Dedifferentiated amniotic fluid mesenchymal stem cell (primary cell): ENCODE results near the gene COLGALT1.

Experiments
- DNase-seq: peaks from one replicate; pipeline ENCODE4 v3.0.0-alpha.2; 2016; ENCODE audit errors: extremely low spot score

COLGALT1 gene

DNA sequence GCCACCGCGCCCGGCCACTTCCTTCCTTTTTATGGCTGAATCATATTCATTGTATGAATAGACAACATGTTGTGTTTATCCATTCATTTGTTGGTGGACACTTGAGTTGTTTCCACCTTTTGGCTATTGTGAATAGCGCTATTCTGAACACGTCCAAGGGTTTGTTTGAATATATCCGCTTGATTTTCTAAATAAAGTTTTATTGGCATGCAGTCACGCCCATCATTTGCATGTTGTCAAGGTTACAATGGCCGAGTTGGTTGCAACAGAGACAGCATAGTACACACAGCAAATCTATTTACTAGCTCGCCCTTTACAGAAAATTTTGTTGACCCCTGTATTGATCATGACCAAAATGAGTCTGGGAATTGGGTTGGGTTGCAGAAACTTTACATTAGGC is 43.5 kb downstream of the COLGALT1 start:
- DNase-seq, result no peak

DNA sequence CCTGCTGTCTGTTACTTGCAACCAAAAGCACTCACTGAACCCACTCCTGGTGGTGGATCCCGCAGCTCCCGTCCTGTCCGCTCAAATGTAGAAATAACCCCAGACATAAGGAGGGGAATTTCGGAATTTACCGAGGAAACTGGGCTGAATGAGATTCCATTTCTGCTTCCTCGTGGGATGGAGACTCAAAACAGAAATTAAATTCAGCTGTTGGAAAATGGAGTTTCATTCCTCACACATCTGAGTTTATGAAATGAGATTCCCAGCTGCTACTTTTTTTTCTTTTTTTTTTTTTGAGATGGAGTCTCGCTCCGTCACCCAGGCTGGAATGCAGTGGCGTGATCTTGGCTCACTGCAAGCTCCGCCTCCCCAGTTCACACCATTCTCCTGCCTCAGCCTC is 44.3 kb downstream of the COLGALT1 start:
- DNase-seq, result no peak

DNA sequence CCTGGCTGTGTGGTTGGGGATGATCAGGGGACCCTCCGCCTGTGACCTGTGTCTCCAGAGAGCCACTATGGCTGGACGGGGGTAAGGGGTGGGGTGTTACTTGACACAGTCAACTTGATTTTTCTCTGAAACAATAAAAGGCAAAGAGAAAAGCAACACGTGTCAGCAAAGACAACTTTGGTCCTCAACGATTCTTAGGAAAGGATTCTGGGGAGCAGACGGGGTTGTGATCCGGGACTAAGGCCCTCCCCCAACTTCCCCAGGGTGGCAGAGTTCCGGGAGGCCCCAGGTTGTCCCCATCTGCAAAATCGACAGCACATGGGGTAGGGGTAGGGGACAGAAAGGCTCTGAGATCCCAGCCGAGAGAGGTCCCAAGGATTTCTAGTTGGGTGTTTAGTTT is 46.2 kb downstream of the COLGALT1 start:
- DNase-seq, result no peak

DNA sequence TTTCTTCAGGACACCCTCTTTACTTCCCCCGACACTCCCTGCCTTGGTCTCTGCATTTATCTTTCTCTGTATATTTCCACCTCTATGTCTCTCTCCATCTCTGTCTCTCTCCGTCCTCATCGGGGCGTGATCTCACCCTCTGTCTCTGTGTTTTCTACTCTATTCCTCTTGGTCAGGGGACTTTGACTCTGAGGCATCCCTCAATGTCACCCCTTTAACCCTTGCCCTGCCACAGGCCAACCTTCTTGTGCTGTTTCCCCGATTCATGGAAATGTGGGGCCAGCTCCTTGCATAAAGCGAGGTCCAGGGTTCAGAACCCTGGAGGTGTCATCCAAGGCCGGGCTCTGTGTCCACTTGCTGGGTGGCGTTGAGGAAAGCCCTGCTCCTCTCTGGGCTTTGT is 46.8 kb downstream of the COLGALT1 start:
- no peak for DNase-seq

DNA sequence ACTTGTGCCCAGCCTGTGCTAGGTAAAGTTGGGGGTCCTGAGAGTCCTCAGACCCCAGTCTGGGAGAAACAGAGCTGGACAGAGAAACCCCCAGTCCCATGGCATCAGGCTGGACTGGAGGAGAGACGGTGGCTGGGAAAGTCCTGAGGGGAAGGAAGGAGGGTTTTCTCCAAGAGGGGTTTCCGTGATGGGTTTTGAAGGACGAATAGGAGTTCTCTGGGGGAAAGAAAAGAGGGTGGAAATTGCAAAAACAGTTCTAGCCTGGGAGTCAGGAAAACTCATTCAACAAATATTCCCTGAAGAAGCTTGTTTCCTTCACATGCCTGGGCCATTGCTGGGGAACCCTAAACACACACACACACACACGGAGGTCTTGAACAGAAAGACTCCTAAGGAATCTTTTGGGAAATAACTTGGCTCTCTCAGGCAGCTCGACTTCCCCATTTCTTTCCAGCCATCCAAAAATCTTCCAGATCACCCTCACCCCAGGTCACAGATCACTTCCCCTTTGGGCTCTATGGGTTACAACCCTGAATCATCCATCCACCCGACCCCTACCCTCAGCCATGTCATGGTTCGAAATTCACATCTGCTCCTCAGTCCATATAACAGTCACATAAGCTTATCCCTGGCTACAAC is 47.5 kb downstream of the COLGALT1 start:
- DNase-seq, result no peak

DNA sequence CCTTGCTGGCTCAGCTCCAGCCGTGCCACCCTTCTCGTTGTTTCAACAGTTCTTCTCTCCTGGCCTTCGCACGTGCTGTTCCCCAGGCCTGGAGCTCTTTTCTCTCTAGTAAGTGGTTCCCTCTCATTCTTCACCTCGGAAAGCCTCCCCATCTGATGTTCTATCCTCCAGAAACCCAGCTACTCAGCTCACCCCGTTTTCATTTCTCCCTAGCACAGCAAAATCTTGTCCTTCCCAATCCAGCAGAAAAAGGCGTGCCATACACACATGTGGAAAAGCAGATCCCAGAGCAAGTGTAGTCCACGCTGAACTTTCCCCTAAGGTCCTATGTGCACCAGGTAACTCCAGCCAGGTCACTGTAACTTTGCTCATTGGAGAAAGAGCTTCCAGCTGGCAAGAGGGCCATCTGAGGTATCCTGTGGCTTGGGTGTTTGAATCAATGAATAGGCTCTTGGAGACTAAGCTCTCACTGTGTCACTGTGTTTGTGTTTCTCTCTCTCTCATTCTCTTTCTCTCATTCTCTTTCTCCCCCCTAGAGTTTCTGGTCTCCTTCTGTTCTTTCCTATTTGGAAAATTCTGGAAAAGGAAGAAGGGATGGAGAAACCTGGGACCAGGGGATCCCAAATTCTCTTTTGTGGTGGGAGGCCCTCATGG is 49.0 kb downstream of the COLGALT1 start:
- DNase-seq, result no peak

DNA sequence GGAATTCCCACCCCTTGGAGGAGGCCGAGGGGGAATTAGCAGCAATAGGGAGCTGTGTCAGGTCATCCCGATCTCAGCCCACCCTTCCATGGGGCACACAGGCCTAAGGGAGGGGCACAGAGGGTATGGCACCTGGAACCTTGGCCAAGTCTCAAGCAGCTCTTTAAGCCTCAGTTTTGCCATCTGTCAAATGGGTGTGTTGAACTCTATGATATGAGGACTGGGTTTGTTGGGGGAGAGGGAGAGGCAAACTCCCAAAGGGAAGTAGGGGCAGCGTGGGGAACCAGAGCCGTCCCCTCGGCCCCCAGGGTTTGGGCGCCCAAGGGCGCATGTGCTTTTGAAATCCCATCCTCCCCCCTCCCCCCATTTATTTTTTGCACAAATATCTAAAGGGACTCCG is 49.7 kb downstream of the COLGALT1 start:
- DNase-seq, result no peak

DNA sequence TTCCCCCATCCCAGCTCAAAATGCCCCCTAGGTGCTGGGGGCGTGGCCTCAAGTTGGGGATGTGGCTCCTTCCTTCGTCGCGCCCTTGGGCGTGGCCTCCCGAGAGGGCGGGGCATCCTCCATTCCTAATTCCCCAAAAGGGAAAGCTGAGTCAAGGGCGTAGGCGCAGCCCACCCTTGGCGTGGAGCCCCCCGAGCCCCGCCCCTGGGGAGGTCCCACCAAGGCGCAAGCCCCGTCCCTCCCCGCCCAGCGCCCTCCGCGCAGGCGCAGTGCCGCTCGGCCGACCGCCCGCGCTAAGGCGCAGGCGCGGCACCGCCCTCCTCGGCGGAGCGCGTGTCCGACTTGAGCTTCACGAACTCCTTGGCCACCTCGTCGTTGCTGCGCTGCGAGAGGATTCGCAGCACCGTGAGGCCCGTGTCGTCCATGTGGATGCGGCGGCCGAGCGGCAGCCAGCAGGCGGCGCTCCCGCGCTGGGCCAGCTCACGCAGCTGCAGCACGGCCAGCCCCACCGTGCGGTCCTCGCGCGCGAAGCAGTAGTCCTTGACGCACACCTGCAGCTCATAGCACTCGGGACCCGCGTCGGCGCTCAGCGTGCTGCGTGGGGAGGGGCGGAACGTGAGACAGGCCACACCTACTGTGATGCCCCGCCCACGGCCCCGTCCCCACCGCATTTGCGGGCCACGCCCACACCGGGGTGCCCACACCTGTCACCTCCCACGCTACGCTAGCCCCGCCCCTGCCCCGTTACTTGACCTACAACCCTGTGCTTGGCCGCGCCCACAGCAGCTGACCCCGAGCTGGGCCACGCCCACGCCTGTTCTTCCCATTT is 50.5 kb downstream of the COLGALT1 start:
- DNase-seq, result no peak

DNA sequence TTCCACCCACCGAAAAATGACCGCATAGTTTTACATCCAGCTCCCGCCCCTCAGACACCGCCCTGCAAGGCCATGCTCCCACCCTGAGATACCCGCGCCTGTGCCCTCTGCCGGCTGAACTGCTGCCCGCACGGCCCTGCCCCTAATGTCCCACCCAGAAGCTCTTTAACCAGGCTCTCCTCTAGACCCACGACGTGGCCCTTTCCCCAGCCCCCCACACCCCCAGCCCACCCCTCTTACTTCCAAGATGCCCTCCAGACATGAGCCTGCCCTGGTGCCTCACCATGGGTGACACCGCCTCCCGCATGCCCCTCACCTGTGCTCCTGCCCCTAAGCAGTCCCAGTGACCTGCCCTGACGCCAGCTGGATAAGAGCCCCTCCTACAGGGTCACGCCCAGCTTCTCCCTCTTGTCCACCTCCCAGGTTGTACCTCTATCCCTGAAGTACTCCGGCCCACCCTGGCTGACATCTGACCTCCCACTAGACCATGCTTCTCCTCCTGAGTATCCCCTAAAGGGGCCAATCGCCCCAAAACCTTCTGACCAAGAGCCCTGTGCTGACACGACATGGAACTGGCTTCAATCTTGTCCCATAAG is 51.2 kb downstream of the COLGALT1 start:
- no peak for DNase-seq

DNA sequence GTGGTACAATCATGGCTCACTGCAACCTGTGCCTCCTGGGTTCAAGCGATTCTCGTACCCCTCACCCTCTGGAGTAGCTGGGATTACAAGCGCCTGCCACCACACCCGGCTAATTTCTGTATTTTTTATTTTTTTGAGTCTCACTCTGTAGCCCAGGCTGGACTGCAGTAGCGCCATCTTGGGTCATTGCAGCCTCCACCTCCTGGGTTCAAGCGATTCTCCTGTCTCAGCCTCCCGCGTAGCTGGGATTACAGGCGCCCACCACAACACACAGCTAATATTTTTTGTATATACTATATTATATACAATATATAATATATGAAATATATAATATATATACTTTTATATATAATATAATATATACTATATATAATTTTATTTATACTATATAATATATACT is 52.5 kb downstream of the COLGALT1 start:
- DNase-seq, result no peak

DNA sequence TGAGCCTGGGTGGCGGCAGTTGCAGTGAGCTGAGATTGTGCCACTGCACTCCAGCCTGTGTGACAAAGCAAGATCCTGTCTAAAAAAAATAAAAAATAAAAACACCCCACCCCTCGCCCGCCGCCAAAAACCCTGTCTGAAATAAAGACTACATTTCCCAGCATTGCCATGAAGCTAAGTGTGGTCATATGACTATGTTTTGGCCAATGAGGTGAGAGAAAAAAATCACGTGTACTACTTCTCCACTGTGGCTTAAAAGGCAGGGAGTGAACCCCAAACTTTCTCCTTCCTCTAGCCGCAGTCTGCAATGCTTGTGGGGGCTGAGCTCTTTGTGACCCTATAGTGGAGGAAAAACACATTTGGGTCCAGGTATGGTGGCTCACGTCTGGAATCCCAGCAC is 54.9 kb downstream of the COLGALT1 start:
- DNase-seq, result no peak

DNA sequence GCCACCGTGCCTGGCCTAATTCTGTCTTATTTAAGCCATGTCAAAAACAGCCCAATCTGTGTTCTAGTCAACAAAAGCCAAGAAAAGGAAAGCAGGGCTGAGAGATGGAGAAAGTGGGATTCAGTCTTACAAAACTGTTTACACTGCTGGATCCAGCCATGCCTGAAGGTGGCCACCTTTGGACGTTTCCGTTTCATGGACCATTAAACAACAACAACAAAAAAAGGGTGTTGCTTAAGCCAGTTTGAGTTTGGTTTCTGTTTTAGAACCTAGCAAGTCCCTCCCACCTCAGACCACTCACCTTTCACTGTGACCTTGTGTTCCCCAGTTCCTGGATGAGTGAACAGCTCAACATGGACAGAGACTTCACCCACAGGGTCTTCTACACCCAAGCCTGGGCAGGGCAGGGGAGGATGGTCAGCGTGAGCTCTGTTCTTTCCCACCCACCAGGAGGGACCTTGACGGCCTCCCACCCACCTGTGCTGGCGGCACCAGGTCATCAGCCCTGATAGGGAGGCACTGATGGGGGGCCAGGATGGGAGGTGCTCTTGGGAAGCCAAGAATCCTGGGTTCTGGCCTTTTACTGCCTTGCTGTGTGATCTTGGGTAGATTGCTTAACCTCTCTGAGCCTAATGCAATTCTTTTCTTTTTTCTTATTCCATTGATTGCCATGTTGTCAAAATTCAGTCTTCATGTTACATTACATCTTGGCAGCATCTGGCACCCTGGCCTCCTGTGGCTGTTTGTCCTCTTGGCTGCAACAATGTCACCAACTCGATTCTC is 56.2 kb downstream of the COLGALT1 start:
- no peak for DNase-seq

DNA sequence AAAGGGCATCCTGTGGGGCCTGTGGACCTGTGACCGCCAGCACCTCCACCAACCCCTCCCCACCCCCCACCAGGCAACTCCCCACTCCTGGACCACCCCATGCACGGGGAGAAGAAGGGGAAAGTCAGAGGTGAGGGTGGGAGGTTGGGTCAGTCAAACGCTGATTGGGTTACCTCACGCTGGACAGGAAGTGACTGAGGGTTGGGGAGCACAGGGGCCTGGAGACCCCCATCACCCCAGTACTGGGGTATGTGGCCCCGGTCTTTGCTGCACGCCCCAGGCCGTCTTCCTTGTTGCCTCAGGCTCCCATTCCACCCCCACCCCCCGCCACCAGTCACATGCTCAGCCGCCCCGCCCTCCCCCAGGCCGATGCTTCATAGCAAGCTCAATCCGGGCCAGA is 59.0 kb downstream of the COLGALT1 start:
- DNase-seq, result no peak

DNA sequence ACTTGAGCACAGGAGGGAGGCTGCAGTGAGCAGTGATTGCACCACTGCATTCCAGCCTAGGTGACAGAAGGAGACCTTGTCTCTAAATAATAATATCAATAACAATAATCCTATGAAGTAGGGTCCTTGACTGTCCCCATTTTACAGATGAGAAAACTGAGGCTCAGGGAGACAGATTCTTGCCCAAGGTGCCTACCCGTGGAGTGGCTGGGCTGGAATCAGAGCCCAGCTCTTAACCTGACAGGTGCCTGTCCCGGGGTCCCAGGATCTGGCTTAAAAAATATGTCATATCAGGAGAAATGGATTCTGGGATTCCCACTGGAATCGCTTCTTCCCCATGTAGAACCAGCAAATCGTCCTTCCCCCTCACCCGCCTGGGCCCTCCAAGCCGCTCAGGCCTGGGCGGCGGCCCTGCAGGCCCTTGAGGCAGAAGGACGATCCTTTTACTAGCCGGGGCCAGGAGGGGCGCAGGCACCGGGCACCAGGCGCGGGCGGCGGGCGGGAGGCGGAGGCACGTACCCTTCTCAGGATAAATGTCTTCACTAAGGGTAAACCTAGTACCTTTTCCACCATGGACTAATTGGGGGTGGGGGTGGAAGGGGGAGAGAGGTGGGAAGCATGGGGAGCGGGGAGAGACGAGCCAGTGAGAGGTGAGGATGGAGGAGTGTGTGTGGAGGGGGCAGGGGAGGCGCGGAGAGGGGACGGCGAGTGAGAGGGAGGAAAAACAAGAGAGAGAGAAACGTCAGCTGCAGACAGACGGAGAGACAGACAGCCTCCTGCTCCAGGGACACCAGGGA is 60.6 kb downstream of the COLGALT1 start:
- DNase-seq, result no peak

DNA sequence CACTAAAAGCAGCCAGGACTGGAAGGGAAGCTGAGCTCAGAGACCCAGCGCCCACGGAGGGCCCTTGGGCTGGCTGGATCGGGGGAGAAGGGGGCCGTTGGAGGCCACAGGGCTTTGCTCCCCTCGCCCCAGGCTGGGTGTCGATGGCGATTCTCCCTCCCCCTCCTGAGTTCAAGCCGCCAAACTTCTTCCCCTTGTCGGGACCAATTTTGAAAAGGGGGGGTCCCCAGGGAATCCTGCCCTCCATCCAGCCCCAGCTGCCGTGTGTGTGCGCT is 61.2 kb downstream of the COLGALT1 start:
- no peak for DNase-seq

DNA sequence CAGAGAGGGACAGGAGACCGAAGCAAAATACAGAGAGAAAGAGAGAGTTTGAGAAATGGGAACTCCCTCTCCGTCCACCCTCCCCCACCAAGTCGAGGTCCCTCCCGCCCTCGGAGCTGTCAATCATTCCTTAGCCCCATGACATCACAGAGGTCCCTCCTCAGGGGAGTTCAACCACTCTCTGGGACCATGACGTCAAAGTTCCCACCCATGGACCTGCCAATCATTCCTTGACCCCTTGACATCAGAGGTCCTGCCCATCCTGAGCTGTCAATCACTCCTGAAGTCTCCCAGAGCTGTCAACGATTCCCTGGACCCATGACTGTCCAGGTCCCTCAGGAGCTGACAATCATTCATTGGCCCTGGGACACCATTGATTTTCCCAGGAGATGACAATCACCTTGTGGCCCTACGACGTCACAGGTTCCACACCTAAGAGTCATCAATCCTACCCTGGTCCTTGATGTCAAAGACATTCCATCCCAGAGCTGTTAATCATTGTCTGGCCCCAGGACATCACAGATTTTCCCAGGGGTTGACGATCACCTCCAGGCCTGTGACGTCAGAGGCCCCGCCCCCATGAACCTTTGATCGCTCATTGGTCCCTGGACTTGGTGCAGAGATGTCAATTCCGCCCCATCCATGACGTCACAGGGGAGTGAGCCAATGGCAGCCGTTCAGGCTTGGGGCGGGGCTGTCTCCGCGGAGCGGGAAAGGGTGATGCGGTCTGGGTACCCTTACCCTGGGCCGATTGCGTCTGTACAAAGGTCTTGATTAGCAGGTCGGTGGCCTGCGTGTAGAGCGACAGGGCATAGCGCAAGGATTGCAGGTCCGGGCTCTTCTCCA is 61.7 kb downstream of the COLGALT1 start:
- DNase-seq, result no peak

DNA sequence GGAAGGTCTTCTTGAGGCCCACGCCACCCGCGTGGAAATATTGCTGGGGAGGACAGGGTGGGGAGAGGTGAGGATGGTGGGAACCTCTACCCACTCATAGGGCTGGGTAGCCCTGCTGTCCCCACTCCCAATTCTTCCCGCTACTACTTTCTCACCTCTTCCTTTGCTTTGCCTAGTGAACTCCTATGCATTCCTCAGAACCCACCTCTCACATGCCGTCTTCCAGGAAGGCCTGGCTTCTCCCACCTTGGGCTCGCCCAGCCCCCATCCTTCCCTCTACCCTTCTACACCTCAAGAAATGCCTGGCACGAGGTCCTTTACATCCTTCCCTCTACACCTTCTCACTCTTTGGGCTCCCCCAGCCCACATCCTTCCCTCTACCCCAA is 62.4 kb downstream of the COLGALT1 start:
- DNase-seq, result no peak

DNA sequence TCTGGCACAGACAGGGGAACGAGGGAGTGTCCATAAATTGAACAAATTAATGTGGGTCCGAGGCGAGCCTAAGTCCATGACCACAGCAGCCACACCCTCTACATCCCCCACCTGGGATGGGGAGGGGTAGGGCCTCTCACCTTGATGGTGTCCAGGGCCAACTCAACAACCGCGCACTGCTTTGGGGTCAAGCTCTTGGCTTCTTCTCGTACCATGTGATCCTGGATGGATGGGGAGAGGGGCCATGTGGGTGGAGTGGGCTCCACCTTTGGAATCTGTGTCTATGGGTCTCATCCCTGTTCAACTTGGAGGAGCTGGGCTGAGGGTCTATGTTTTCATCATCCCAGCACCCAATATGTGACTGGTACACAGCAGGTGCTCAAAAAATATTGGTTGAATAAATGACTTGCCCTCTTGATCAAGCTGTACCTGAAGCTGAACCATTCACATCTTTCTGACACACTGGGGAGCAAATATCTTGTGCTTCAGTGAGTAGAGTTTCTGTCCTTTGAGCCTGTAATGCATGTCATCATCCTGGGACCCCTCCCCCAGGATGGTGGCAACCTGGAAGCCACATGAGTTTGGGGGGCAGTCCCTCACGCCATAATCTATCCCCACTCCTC is 62.9 kb downstream of the COLGALT1 start:
- no peak for DNase-seq

DNA sequence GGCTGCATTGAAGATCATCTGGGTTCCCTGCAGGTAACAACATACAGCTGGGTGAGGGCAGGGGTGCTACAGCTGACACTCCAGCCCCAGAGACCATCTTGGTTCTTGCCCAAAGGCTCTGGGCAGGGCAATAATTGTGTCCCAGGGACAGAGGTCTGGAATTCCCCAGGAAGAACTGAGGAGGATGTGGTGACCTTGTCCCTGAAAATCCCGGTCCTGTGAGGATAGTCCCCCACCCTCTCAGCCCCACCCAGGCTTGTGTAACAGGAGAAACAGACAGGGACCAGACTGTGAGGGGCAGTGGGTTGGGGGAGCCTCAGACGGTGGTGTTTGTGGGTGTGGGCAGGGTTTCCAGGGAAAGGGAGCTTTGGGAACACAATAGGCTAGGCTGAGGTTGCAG is 63.5 kb downstream of the COLGALT1 start:
- no peak for DNase-seq

DNA sequence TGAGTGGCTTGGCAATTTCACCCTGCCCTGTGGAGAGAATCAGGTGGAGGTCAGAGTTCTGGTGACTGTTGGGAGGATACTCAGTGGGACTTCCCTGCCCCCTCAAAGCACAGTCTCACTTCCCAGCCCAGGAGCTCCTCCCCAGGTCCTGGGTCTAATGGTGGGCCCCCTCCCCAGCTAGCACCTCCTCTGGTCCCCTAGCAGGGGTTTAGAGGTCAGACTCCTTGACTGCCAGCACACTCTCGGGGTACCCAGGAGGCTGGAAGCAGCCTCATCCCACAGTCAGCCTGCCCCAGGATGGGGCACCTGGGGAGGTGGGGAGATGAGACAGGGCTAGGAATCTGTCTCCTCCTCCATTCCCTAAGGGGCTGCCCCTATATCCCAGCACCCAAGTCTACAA is 65.2 kb downstream of the COLGALT1 start:
- no peak for DNase-seq
